Psoas muscle (tissue), 8 donors: ENCODE results near the gene DSC3. TPM values are rescaled to one million over a fixed set of nuclear protein-coding genes. Genes with fewer than 3 reads are reported as not detected.
"Not testable (repeated sequence)": the region's sequence is repeated elsewhere in the genome, so short reads cannot be mapped to it uniquely, and the experiment has no call there.

Source experiments
- ATAC-seq, 4 donors: fragments of 200-7000 bp; cut with Tn5 transposase; one replicate each; pipeline ENCODE4 v1.9.1; 2020; ENCODE audit warnings: moderate library complexity in 3 of 4, mild to moderate bottlenecking in 2 of 4
- DNase-seq, 2 donors: peaks; one replicate each; pipeline ENCODE4 v3.0.0-alpha.2; 2020
- H3K27ac ChIP-seq: fragments of 200-600 bp; one replicate; pipeline ENCODE4 v1.8.0; 2022
- H3K27me3 ChIP-seq, 3 donors: fragments of 200-600 bp in 1 of 3; one replicate each; pipeline versions ENCODE4 v1.6.1 to v1.8.0; 2013 to 2022; ENCODE audit warnings: low read length in 2 of 3, mild to moderate bottlenecking in 2 of 3, moderate library complexity in 1 of 3; ENCODE audit not compliant: insufficient read depth in 3 of 3
- H3K36me3 ChIP-seq, 2 donors: fragments of 200-600 bp in 1 of 2; one replicate each; pipeline versions ENCODE4 v1.6.1 to v1.8.0; 2013 to 2022; ENCODE audit warnings: low read depth in 1 of 2, mild to moderate bottlenecking in 1 of 2, moderate library complexity in 1 of 2; ENCODE audit not compliant: insufficient read depth in 1 of 2
- H3K4me1 ChIP-seq: fragments of 200-600 bp; one replicate; pipeline ENCODE4 v1.8.0; 2022
- H3K4me3 ChIP-seq: fragments of 200-600 bp; one replicate; pipeline ENCODE4 v1.8.0; 2022; ENCODE audit warnings: mild to moderate bottlenecking
- H3K9me3 ChIP-seq: fragments of 200-600 bp; one replicate; pipeline ENCODE4 v1.8.0; 2022
- WGBS, 3 donors: extraction: QIAGEN DNeasy Blood & Tissue Kit; methylation state at CpG; one replicate each; pipeline versions ENCODE4 v1.1.6 to v1.1.7; 2013; 5-methylcytosine and 5-hydroxymethylcytosine counted together
- intact Hi-C, 2 donors: fragments of 100-400 bp; cut with DNase I; formaldehyde crosslinking; loops; one replicate each; pipeline versions ENCODE4 v1.11.0 to v1.14.2; 2022
- polyA plus RNA-seq, 3 donors: library from polyadenylated mRNA; stranded (reverse); fragments of 200-250 nt; gene quantifications; one replicate each; pipeline ENCODE4 v1.2.3, GENCODE V29; 2013
- total RNA-seq, 4 donors: library from RNA; stranded (reverse); fragmentation: NEBNext Ultra II Directional in 2 of 4; extraction: Animal tissue kit (Norgen Biotek cat#: 25700) in 2 of 4; gene quantifications; one replicate each; pipeline versions ENCODE4 v1.2.1 to v1.2.4, GENCODE V29; 2021 to 2023
- TF ChIP-seq, protein P1 (sequence below): fragments of 200-600 bp; IDR thresholded peaks from one replicate; pipeline ENCODE4 v1.8.0; 2022; ENCODE audit warnings: antibody characterized with exemption
- donor health status: healthy with polysubstance abuse.
- donor health status: DM: no; HTN: no; CAD: no; lungs with moderate emphysema.
- donor health status: Bipolar disorder and iron deficiency.
- donor health status: healthy.
- donor health status: DM: yes; HTN: yes; CAD: no.
- donor health status: DM: no; HTN: no; CAD: no.
- donor health status: DM: no; HTN: no; CAD: no.
- donor health status: DM: yes; HTN: yes; CAD: no.

The DSC3 gene
- total and polyA plus RNA-seq, 7 donors = under 0.01 to 0.10 (median 0.06) TPM; not detected in 2

GRCh38 chr18:30987467-30988241 is 54.9 kb downstream of the DSC3 start:
- intact Hi-C loops = no loop called here
- no peak overlapping the region for H3K4me3 ChIP-seq
- no peaks in the 10 kb centered on the region for H3K36me3 ChIP-seq
- H3K9me3 ChIP-seq = no peaks in the 10 kb centered on the region
- no peaks in the 10 kb centered on the region for H3K27me3 ChIP-seq
- WGBS, 3 donors = 53 to 75% (median 58%) methylated on average over 4 of the region's 4 CpGs
- DNase-seq = no peak
- peak in 2 of 4 donors; percentile 56 to 71 for ATAC-seq
- TF ChIP-seq, protein P1, sequence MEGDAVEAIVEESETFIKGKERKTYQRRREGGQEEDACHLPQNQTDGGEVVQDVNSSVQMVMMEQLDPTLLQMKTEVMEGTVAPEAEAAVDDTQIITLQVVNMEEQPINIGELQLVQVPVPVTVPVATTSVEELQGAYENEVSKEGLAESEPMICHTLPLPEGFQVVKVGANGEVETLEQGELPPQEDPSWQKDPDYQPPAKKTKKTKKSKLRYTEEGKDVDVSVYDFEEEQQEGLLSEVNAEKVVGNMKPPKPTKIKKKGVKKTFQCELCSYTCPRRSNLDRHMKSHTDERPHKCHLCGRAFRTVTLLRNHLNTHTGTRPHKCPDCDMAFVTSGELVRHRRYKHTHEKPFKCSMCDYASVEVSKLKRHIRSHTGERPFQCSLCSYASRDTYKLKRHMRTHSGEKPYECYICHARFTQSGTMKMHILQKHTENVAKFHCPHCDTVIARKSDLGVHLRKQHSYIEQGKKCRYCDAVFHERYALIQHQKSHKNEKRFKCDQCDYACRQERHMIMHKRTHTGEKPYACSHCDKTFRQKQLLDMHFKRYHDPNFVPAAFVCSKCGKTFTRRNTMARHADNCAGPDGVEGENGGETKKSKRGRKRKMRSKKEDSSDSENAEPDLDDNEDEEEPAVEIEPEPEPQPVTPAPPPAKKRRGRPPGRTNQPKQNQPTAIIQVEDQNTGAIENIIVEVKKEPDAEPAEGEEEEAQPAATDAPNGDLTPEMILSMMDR = no peak
- no peak overlapping the region for H3K27ac ChIP-seq
- H3K4me1 ChIP-seq = no peaks in the 10 kb centered on the region

GRCh38 chr18:30985753-30986152 is 56.8 kb downstream of the DSC3 start:
- no peak overlapping the region for H3K27ac ChIP-seq
- DNase-seq (no peak), ATAC-seq (no peak)
- intact Hi-C loops = no loop called here
- no peak overlapping the region for H3K4me3 ChIP-seq
- H3K36me3 ChIP-seq = no peaks in the 10 kb centered on the region
- peaks cover 0 to 2% (median 0%) of the 10 kb centered on the region in 3 donors for H3K27me3 ChIP-seq
- WGBS, 3 donors = 94 to 96% (median 95%) methylated on average over 12 of the region's 12 CpGs
- TF ChIP-seq, protein P1 = no peak
- no peaks in the 10 kb centered on the region for H3K4me1 ChIP-seq
- H3K9me3 ChIP-seq = no peaks in the 10 kb centered on the region

- no peak for DNase-seq
- no peaks in the 10 kb centered on the region for H3K36me3 ChIP-seq
- intact Hi-C loops = no loop called here
- no peak overlapping the region for H3K27ac ChIP-seq
- H3K9me3 ChIP-seq = no peaks in the 10 kb centered on the region
- ATAC-seq = no peak
- peaks cover 0 to 2% (median 0%) of the 10 kb centered on the region in 3 donors for H3K27me3 ChIP-seq
- no peaks in the 10 kb centered on the region for H3K4me1 ChIP-seq
- TF ChIP-seq, protein P1 = no peak
- H3K4me3 ChIP-seq = no peak overlapping the region
- WGBS, 3 donors = 84 to 88% (median 86%) methylated on average over 11 of the region's 11 CpGs
These were observed 60.1 kb downstream of the DSC3 start for GRCh38 chr18:30982285-30982992.

DNA sequence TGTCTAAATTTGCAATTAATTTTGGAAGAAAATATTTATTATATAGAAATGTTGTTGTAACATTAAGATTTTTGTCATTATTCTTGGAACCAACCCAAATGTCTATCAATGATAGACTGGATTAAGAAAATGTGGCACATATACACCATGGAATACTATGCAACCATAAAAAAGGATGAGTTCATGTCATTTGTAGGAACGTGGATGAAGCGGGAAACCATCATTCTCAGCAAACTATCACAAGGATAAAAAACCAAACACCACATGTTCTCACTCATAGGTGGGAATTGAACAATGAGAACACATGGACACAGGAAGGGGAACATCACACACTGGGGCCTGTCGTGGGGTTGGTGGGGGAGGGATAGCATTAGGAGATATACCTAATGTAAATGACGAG is 64.5 kb downstream of the DSC3 start:
- H3K27me3 ChIP-seq, H3K36me3 ChIP-seq, H3K9me3 ChIP-seq, H3K4me3 ChIP-seq, DNase-seq, ATAC-seq, H3K27ac ChIP-seq, intact Hi-C loops, H3K4me1 ChIP-seq: not testable (repeated sequence)
- 85 to 87% (median 87%) methylated on average over 4 of the region's 4 CpGs for WGBS, 3 donors

- DNase-seq (no peak), ATAC-seq (no peak)
- Histone ChIP-seq H3K4me3 (no peak overlapping the region), H3K27ac (no peak overlapping the region), H3K4me1 (no peaks in the 10 kb centered on the region), H3K9me3 (no peaks in the 10 kb centered on the region), H3K36me3 (no peaks in the 10 kb centered on the region), H3K27me3 (no peaks in the 10 kb centered on the region)
- intact Hi-C loops = no loop called here
- 0% methylated on average over 1 of the region's 1 CpG for WGBS, 3 donors
- TF ChIP-seq, protein P1 = peak; percentile 56
These were observed 71.1 kb downstream of the DSC3 start for GRCh38 chr18:30971338-30971956.
